K562 (cell line): Measurements from ENCODE around the gene ALB. TPM values are rescaled to one million over a fixed set of nuclear protein-coding genes. Genes with fewer than 3 reads are reported as not detected.

ENCODE experiments used
- ATAC-seq: fragments of 200-7000 bp; cut with Tn5 transposase; 3 replicates; pipeline ENCODE4 v1.9.1; 2020; ENCODE audit warnings: moderate library complexity
- BruUV-seq: library from RNA; stranded (reverse); fragments of 400-500 nt; replicated peaks from 2 replicates; lab custom pipeline; 2021; lab: Mats Ljungman, UMichigan
- CTCF ChIA-PET: fragments of 300-600 bp; formaldehyde crosslinking; extraction: SDS; loops from one replicate; lab custom pipeline; 2021; ENCODE audit warnings: low intra/inter-chr PET ratio; lab: Yijun Ruan, JAX
- POLR2A ChIA-PET: fragments of 300-600, 350-650 bp; sonication (Branson Sonifier 250); formaldehyde crosslinking; extraction: SDS; loops from one replicate; lab custom pipeline; 2021; ENCODE audit warnings: antibody characterized with exemption, inconsistent platforms; lab: Yijun Ruan, JAX
- DNase-seq, 4 experiments: peaks; one replicate each; pipeline versions ENCODE4 v3.0.0 to v3.0.0-alpha.2; 2011 to 2018; ENCODE audit warnings: low spot score in 3 of 4, mixed read lengths in 3 of 4; ENCODE audit errors: extremely low read depth in 1 of 4
- FAIRE-seq: peaks from 2 replicates; lab custom pipeline; 2011; peaks lifted over from hg19 to GRCh38; lab: Jason Lieb, UNC
- H2AFZ ChIP-seq: 2 replicates; pipeline ENCODE4 v1.6.0; 2011; ENCODE audit warnings: low read depth, low read length, control low read depth, inconsistent platforms
- H3K27ac ChIP-seq: fragments of 200-600 bp; 3 replicates; pipeline ENCODE4 v1.8.0; 2011; ENCODE audit warnings: low read depth, mild to moderate bottlenecking, control low read depth, inconsistent platforms, low read length, moderate library complexity, mixed read lengths; ENCODE audit errors: extremely low read depth
- H3K27me3 ChIP-seq, 2 experiments: fragments of 300-600 bp in 1 of 2; 2 replicates in 1 of 2; 3 replicates in 1 of 2; pipeline versions ENCODE4 v1.6.0 to v1.8.0; 2011; ENCODE audit warnings: inconsistent platforms in 2 of 2, low read length in 2 of 2, mild to moderate bottlenecking in 1 of 2, mixed read lengths in 1 of 2, moderate library complexity in 1 of 2; ENCODE audit not compliant: control insufficient read depth in 2 of 2, insufficient read depth in 2 of 2
- H3K36me3 ChIP-seq: fragments of 300-600 bp; 3 replicates; pipeline ENCODE4 v1.8.0; 2011; ENCODE audit warnings: mild to moderate bottlenecking, low read length, inconsistent platforms; ENCODE audit not compliant: control insufficient read depth, insufficient read depth
- H3K4me1 ChIP-seq, 2 experiments: fragments of 200-600 bp in 1 of 2; replicated peaks in 1 of 2; 2 replicates in 1 of 2; 3 replicates in 1 of 2; pipeline versions ENCODE4 v1.5.1 to v1.8.0; 2011; ENCODE audit warnings: inconsistent platforms in 2 of 2, low read length in 2 of 2, mild to moderate bottlenecking in 1 of 2, mixed read lengths in 1 of 2, moderate library complexity in 1 of 2; ENCODE audit not compliant: control insufficient read depth in 2 of 2, insufficient read depth in 2 of 2
- H3K4me2 ChIP-seq: 2 replicates; pipeline ENCODE4 v1.6.1; 2011; ENCODE audit warnings: low read length, control low read depth, inconsistent platforms, mixed read lengths; ENCODE audit not compliant: insufficient read depth
- H3K4me3 ChIP-seq: fragments of 200-600 bp; sonication (generic), shearing (Covaris generic); 2 replicates; pipeline ENCODE4 v1.5.1; 2016; ENCODE audit warnings: control low read depth, inconsistent platforms
- H3K79me2 ChIP-seq: fragments of 200-600 bp; 3 replicates; pipeline ENCODE4 v1.8.0; 2011; ENCODE audit warnings: low read length, inconsistent platforms; ENCODE audit not compliant: control insufficient read depth, insufficient read depth
- H3K9ac ChIP-seq, 2 experiments: 2 replicates each; pipeline versions ENCODE4 v1.6.0 to v1.6.1; 2011; ENCODE audit warnings: low read depth in 2 of 2, low read length in 2 of 2, control low read depth in 1 of 2, inconsistent platforms in 1 of 2, mild to moderate bottlenecking in 1 of 2, mixed read lengths in 1 of 2; ENCODE audit not compliant: insufficient read depth in 1 of 2
- H3K9me1 ChIP-seq: one replicate; pipeline ENCODE4 v1.6.0; 2011; ENCODE audit warnings: inconsistent platforms, mild to moderate bottlenecking, low read length, moderate library complexity; ENCODE audit not compliant: control insufficient read depth, insufficient read depth
- H3K9me3 ChIP-seq: replicated peaks from 2 replicates; pipeline ENCODE4 v1.5.1; 2011; ENCODE audit warnings: low read depth, low read length, inconsistent platforms; ENCODE audit not compliant: control insufficient read depth, insufficient read depth
- H4K20me1 ChIP-seq: replicated peaks from 2 replicates; pipeline ENCODE4 v1.6.1; 2011; ENCODE audit warnings: low read length, inconsistent platforms, mixed read lengths; ENCODE audit not compliant: control insufficient read depth, insufficient read depth
- CEBPB ChIP-seq: fragments of 450-650 bp; IDR thresholded peaks from 2 replicates; pipeline ENCODE4 v1.6.1; 2016; ENCODE audit warnings: missing genetic modification characterization, missing compliant biosample characterization
- CGGBP1 ChIP-seq: fragments of 250-450 bp; sonication (Bioruptor Pico); IDR thresholded peaks from 2 replicates; pipeline ENCODE4 v1.9.0; 2021; ENCODE audit warnings: mild to moderate bottlenecking
- ETV5 ChIP-seq: sonication (generic); formaldehyde crosslinking; IDR thresholded peaks from 2 replicates; pipeline ENCODE4 v1.4.0; 2020; ENCODE audit warnings: low read depth, mild to moderate bottlenecking, missing genetic modification reagents
- HDGF ChIP-seq: fragments of 450-650 bp; IDR thresholded peaks from 2 replicates; pipeline ENCODE4 v1.6.1; 2016
- MAFF ChIP-seq: IDR thresholded peaks from 2 replicates; pipeline ENCODE4 v1.6.1; 2012; ENCODE audit warnings: low read length, improper control_type of control experiment
- NR1H2 ChIP-seq: sonication (generic); formaldehyde crosslinking; IDR thresholded peaks from 2 replicates; pipeline ENCODE4 v1.4.0; 2020; ENCODE audit warnings: mild to moderate bottlenecking, missing genetic modification reagents
- ZFP1 ChIP-seq: fragments of 450-650 bp; formaldehyde crosslinking; IDR thresholded peaks from 2 replicates; pipeline ENCODE4 v1.4.0; 2020; ENCODE audit warnings: mild to moderate bottlenecking, mixed read lengths
- ZNF347 ChIP-seq: fragments of 450-650 bp; formaldehyde crosslinking; IDR thresholded peaks from 2 replicates; pipeline ENCODE4 v1.4.0; 2020; ENCODE audit warnings: low read depth, mild to moderate bottlenecking, moderate library complexity
- WGBS: fragments of 100-300 bp; shearing (Covaris generic); methylation state at CpG from one replicate; pipeline ENCODE4 v1.1.6; 2016; ENCODE audit warnings: low coverage, mixed read lengths; ENCODE audit not compliant: insufficient coverage; ENCODE audit errors: missing lambda C conversion rate; 5-methylcytosine and 5-hydroxymethylcytosine counted together
- in situ Hi-C: fragments of 300-500 bp; cut with MboI; formaldehyde crosslinking; loops from 4 replicates; pipeline ENCODE4 v1.15.0; 2018; ENCODE audit warnings: inconsistent platforms, mixed read lengths
- intact Hi-C: fragments of 100-400 bp; cut with micrococcal nuclease; formaldehyde crosslinking; loops from 2 replicates; pipeline ENCODE4 v1.14.2; 2022
- polyA plus RNA-seq, 8 experiments: library from polyadenylated mRNA; depleted of rRNA in 4 of 8; stranded (reverse) in 5 of 8; unstranded in 3 of 8; fragments of >200 nt; fragmentation: Nextera tagmentation in 2 of 8; fragmentation: Illumina TruSeq in 1 of 8; extraction: Ambion mirVana in 2 of 8; extraction: Trizol in 1 of 8; gene quantifications; 2 replicates each; pipeline versions ENCODE4 v1.2.1 to v1.2.3, GENCODE V29; 2011 to 2014; ENCODE audit warnings: inconsistent platforms in 1 of 8, missing spikeins in 1 of 8
- total RNA-seq, 7 experiments: library from RNA; depleted of rRNA in 6 of 7; stranded (reverse); fragments of >200 nt in 6 of 7; fragmentation: Illumina TruSeq in 2 of 7; extraction: Trizol in 2 of 7; gene quantifications; 2 replicates each; pipeline versions ENCODE4 v1.2.1 to v1.2.3, GENCODE V29; 2011 to 2021; ENCODE audit warnings: low replicate concordance in 1 of 7
- TF ChIP-seq, protein P1 (sequence below): fragments of 450-650 bp; IDR thresholded peaks from 2 replicates; pipeline ENCODE4 v1.6.1; 2016; ENCODE audit warnings: mild to moderate bottlenecking
- TF ChIP-seq, protein P2 (sequence below): fragments of 250-450 bp; sonication (Bioruptor Pico); IDR thresholded peaks from 2 replicates; pipeline ENCODE4 v1.8.0; 2021; ENCODE audit warnings: borderline replicate concordance, mild to moderate bottlenecking, moderate library complexity; ENCODE audit not compliant: poor library complexity, severe bottlenecking
- TF ChIP-seq, protein P3 (sequence below): fragments of 250-450 bp; sonication (Bioruptor Pico); IDR thresholded peaks from 2 replicates; pipeline ENCODE4 v1.4.0; 2020; ENCODE audit warnings: mild to moderate bottlenecking, moderate library complexity, borderline replicate concordance

ALB gene
- total and polyA plus RNA-seq, 9 of the 15 experiments (the other 6 are each of a cell fraction or from before 2014, with no cell fraction given): 0.04 to 18.5 (median 0.20) TPM; not detected in 2

DNA sequence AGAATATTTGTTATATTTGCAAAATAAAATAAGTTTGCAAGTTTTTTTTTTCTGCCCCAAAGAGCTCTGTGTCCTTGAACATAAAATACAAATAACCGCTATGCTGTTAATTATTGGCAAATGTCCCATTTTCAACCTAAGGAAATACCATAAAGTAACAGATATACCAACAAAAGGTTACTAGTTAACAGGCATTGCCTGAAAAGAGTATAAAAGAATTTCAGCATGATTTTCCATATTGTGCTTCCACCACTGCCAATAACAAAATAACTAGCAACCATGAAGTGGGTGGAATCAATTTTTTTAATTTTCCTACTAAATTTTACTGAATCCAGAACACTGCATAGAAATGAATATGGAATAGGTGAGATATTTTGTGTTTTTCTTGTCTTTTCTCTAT lies 31.9 kb downstream of the ALB start, which contains the start of gene AFP:
AFP (plus strand) TSS at position 238 of the 400 bp plus-strand sequence; CDS start at position 280, 42 bp downstream.
- intact Hi-C loops: no loop called here
- H3K9me1 ChIP-seq: no peaks in the 10 kb centered on the region
- H3K27me3 ChIP-seq: no peaks in the 10 kb centered on the region
- H3K4me3 ChIP-seq: no peak within 1 kb of the TSS
- H2AFZ ChIP-seq: no peak within 1 kb of the TSS
- no peaks in the 10 kb centered on the region for H3K79me2 ChIP-seq
- no peak within 1 kb of the TSS for H3K9ac ChIP-seq
- CTCF ChIA-PET: no interaction called here
- WGBS: 75% methylated on average over 1 of the region's 1 CpG
- DNase-seq: no peak
- no peaks in the 10 kb centered on the region for H3K9me3 ChIP-seq
- FAIRE-seq: no peak
- BruUV-seq: no TSS peak
- H3K4me2 ChIP-seq: no peak within 1 kb of the TSS
- no peaks in the 10 kb centered on the region for H3K36me3 ChIP-seq
- no peak for ATAC-seq
- H3K27ac ChIP-seq: no peak within 1 kb of the TSS
- no peaks in the 10 kb centered on the region for H4K20me1 ChIP-seq
- TF ChIP-seq CGGBP1 (CRISPR knock-in tag): no peak
- TF ChIP-seq ZNF347 (CRISPR knock-in tag): no peak
- TF ChIP-seq ETV5 (CRISPR knock-in tag): no peak
- TF ChIP-seq, protein P1, sequence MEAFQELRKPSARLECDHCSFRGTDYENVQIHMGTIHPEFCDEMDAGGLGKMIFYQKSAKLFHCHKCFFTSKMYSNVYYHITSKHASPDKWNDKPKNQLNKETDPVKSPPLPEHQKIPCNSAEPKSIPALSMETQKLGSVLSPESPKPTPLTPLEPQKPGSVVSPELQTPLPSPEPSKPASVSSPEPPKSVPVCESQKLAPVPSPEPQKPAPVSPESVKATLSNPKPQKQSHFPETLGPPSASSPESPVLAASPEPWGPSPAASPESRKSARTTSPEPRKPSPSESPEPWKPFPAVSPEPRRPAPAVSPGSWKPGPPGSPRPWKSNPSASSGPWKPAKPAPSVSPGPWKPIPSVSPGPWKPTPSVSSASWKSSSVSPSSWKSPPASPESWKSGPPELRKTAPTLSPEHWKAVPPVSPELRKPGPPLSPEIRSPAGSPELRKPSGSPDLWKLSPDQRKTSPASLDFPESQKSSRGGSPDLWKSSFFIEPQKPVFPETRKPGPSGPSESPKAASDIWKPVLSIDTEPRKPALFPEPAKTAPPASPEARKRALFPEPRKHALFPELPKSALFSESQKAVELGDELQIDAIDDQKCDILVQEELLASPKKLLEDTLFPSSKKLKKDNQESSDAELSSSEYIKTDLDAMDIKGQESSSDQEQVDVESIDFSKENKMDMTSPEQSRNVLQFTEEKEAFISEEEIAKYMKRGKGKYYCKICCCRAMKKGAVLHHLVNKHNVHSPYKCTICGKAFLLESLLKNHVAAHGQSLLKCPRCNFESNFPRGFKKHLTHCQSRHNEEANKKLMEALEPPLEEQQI: no peak
- no peak for TF ChIP-seq MAFF
- TF ChIP-seq, protein P2, sequence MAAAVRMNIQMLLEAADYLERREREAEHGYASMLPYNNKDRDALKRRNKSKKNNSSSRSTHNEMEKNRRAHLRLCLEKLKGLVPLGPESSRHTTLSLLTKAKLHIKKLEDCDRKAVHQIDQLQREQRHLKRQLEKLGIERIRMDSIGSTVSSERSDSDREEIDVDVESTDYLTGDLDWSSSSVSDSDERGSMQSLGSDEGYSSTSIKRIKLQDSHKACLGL (CRISPR knock-in tag): no peak
- no peak for TF ChIP-seq CEBPB (tag)
- TF ChIP-seq NR1H2: no peak
- no peak for TF ChIP-seq ZFP1 (CRISPR knock-in tag)
- no peak for TF ChIP-seq HDGF
- TF ChIP-seq, protein P3, sequence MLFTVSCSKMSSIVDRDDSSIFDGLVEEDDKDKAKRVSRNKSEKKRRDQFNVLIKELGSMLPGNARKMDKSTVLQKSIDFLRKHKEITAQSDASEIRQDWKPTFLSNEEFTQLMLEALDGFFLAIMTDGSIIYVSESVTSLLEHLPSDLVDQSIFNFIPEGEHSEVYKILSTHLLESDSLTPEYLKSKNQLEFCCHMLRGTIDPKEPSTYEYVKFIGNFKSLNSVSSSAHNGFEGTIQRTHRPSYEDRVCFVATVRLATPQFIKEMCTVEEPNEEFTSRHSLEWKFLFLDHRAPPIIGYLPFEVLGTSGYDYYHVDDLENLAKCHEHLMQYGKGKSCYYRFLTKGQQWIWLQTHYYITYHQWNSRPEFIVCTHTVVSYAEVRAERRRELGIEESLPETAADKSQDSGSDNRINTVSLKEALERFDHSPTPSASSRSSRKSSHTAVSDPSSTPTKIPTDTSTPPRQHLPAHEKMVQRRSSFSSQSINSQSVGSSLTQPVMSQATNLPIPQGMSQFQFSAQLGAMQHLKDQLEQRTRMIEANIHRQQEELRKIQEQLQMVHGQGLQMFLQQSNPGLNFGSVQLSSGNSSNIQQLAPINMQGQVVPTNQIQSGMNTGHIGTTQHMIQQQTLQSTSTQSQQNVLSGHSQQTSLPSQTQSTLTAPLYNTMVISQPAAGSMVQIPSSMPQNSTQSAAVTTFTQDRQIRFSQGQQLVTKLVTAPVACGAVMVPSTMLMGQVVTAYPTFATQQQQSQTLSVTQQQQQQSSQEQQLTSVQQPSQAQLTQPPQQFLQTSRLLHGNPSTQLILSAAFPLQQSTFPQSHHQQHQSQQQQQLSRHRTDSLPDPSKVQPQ: no peak
- in situ Hi-C loops: no loop called here
- H3K4me1 ChIP-seq: peaks cover 0 to 13% of the 10 kb centered on the region in 2 experiments; a peak in 2 of 5 replicates
- POLR2A ChIA-PET: no interaction called here
